MCF 10A (cell line): ENCODE measurements around the gene PRAMEF8. TPM values are rescaled to one million over a fixed set of nuclear protein-coding genes. Genes with fewer than 3 reads are reported as not detected.
"Not testable (repeated sequence)": the region's sequence is repeated elsewhere in the genome, so short reads cannot be mapped to it uniquely, and the experiment has no call there.

ENCODE experiments used
- Bru-seq: library from RNA; stranded (reverse); fragments of 400-500 nt; gene quantifications from one replicate; lab custom pipeline; 2021; lab: Mats Ljungman, UMichigan
- BruChase-seq, 2 experiments: library from RNA; stranded (reverse); fragments of 400-500 nt; gene quantifications; one replicate each; lab custom pipeline; 2021; lab: Mats Ljungman, UMichigan
- BruUV-seq: library from RNA; stranded (reverse); fragments of 400-500 nt; replicated peaks from 2 replicates; lab custom pipeline; 2021; lab: Mats Ljungman, UMichigan
- CTCF ChIA-PET: fragments of 300-600 bp; sonication (Branson Sonifier 250); formaldehyde crosslinking; extraction: SDS; loops from one replicate; lab custom pipeline; 2021; ENCODE audit warnings: antibody characterized with exemption, inconsistent platforms; lab: Yijun Ruan, JAX
- POLR2A ChIA-PET: fragments of 300-600, 350-650 bp; sonication (Branson Sonifier 250); formaldehyde crosslinking; extraction: SDS; loops from one replicate; lab custom pipeline; 2020; ENCODE audit warnings: antibody characterized with exemption, inconsistent platforms; lab: Yijun Ruan, JAX
- DNase-seq: peaks from one replicate; pipeline ENCODE4 v3.0.0-alpha.2; 2018; ENCODE audit not compliant: unreplicated experiment
- H3K27ac Mint-ChIP-seq: one replicate; pipeline ENCODE4 v1.8.0; 2022; ENCODE audit warnings: mild to moderate bottlenecking, low read depth, mixed read lengths; ENCODE audit not compliant: unreplicated experiment
- H3K27me3 Mint-ChIP-seq: one replicate; pipeline ENCODE4 v1.8.0; 2022; ENCODE audit warnings: mixed read lengths; ENCODE audit not compliant: insufficient read depth, unreplicated experiment
- H3K36me3 Mint-ChIP-seq: one replicate; pipeline ENCODE4 v1.8.0; 2022; ENCODE audit warnings: mild to moderate bottlenecking, moderate library complexity, mixed read lengths; ENCODE audit not compliant: insufficient read depth, unreplicated experiment
- H3K4me1 Mint-ChIP-seq: one replicate; pipeline ENCODE4 v1.8.0; 2022; ENCODE audit warnings: mixed read lengths; ENCODE audit not compliant: insufficient read depth, unreplicated experiment
- H3K4me3 Mint-ChIP-seq: one replicate; pipeline ENCODE4 v1.8.0; 2022; ENCODE audit warnings: mild to moderate bottlenecking, moderate library complexity, mixed read lengths; ENCODE audit not compliant: unreplicated experiment
- H3K9me3 Mint-ChIP-seq: one replicate; pipeline ENCODE4 v1.8.0; 2022; ENCODE audit warnings: mixed read lengths; ENCODE audit not compliant: unreplicated experiment
- intact Hi-C: fragments of 100-400 bp; cut with micrococcal nuclease; formaldehyde crosslinking; loops from 2 replicates; pipeline ENCODE4 v1.14.1; 2022
- long read RNA-seq: library from polyadenylated mRNA; stranded (forward); transcript quantifications from one replicate; pipeline ENCODE4 v2.0.0, GENCODE V29; 2022
- total RNA-seq: library from RNA; stranded (reverse); gene quantifications from 2 replicates; pipeline ENCODE4 v1.2.3, GENCODE V29; 2022

The PRAMEF8 gene
- not detected in 2 replicates for total RNA-seq
- Bru-seq, nascent RNA = not detected
- not detected for BruChase-seq, experiment 1, labeled RNA remaining after a 6-hour chase
- BruChase-seq, experiment 2, labeled RNA remaining after a 2-hour chase = not detected
- long read RNA-seq = 0 reads

GRCh38 chr1:13285037-13285436 is at the start of gene PRAMEF8:
PRAMEF8 (minus strand) TSS chr1:13285137; CDS start chr1:13284091, 1,046 bp downstream.
- DNase-seq, H3K9me3 Mint-ChIP-seq, CTCF ChIA-PET, H3K27ac Mint-ChIP-seq, BruUV-seq, POLR2A ChIA-PET, H3K4me1 Mint-ChIP-seq, H3K27me3 Mint-ChIP-seq, H3K4me3 Mint-ChIP-seq, intact Hi-C loops, H3K36me3 Mint-ChIP-seq: not testable (repeated sequence)

- peaks cover 18% of the 10 kb centered on the region for H3K27me3 Mint-ChIP-seq
- POLR2A ChIA-PET, intact Hi-C loops, CTCF ChIA-PET, BruUV-seq, H3K36me3 Mint-ChIP-seq, DNase-seq, H3K9me3 Mint-ChIP-seq, H3K27ac Mint-ChIP-seq, H3K4me1 Mint-ChIP-seq, H3K4me3 Mint-ChIP-seq: not testable (repeated sequence)
Measured at GRCh38 chr1:13315281-13315680, 30.3 kb upstream of the PRAMEF8 start, which contains the start of gene PRAMEF15. PRAMEF15 (plus strand) TSS chr1:13315581; CDS start chr1:13318408, 2,827 bp downstream.

- H3K27ac Mint-ChIP-seq, DNase-seq, intact Hi-C loops, H3K4me1 Mint-ChIP-seq, CTCF ChIA-PET, BruUV-seq, H3K4me3 Mint-ChIP-seq, H3K36me3 Mint-ChIP-seq, H3K9me3 Mint-ChIP-seq, H3K27me3 Mint-ChIP-seq, POLR2A ChIA-PET: not testable (repeated sequence)
Measured at GRCh38 chr1:13303239-13303638, 18.3 kb upstream of the PRAMEF8 start, which contains the start of gene PRAMEF33. PRAMEF33 (plus strand) TSS chr1:13303539; CDS start chr1:13305955, 2,416 bp downstream.

GRCh38 chr1:13302197-13302596 is 17.3 kb upstream of the PRAMEF8 start:
- H3K27me3 Mint-ChIP-seq, DNase-seq, H3K36me3 Mint-ChIP-seq, H3K4me1 Mint-ChIP-seq, CTCF ChIA-PET, H3K27ac Mint-ChIP-seq, H3K4me3 Mint-ChIP-seq, intact Hi-C loops, BruUV-seq, H3K9me3 Mint-ChIP-seq, POLR2A ChIA-PET: not testable (repeated sequence)

GRCh38 chr1:13298699-13299098 is 13.8 kb upstream of the PRAMEF8 start:
- H3K36me3 Mint-ChIP-seq, CTCF ChIA-PET, BruUV-seq: not testable (repeated sequence)

GRCh38 chr1:13297216-13297931 is 12.4 kb upstream of the PRAMEF8 start:
- H3K4me3 Mint-ChIP-seq, H3K9me3 Mint-ChIP-seq, H3K4me1 Mint-ChIP-seq, DNase-seq, H3K27me3 Mint-ChIP-seq, POLR2A ChIA-PET, H3K27ac Mint-ChIP-seq, H3K36me3 Mint-ChIP-seq, CTCF ChIA-PET, intact Hi-C loops, BruUV-seq: not testable (repeated sequence)

More at GRCh38 chr1:13298699-13299098, 13.8 kb upstream of the PRAMEF8 start:
- DNase-seq, H3K4me1 Mint-ChIP-seq, H3K9me3 Mint-ChIP-seq, POLR2A ChIA-PET, H3K27ac Mint-ChIP-seq, H3K27me3 Mint-ChIP-seq, intact Hi-C loops, H3K4me3 Mint-ChIP-seq: not testable (repeated sequence)

- intact Hi-C loops, DNase-seq, CTCF ChIA-PET, H3K4me3 Mint-ChIP-seq, H3K27me3 Mint-ChIP-seq, POLR2A ChIA-PET, H3K9me3 Mint-ChIP-seq, BruUV-seq, H3K4me1 Mint-ChIP-seq, H3K36me3 Mint-ChIP-seq, H3K27ac Mint-ChIP-seq: not testable (repeated sequence)
Measured at GRCh38 chr1:13289030-13289429, 4.1 kb upstream of the PRAMEF8 start.

GRCh38 chr1:13279617-13280016 is 5.3 kb downstream of the PRAMEF8 start:
- BruUV-seq, H3K27ac Mint-ChIP-seq, H3K9me3 Mint-ChIP-seq, H3K4me1 Mint-ChIP-seq, intact Hi-C loops, DNase-seq, POLR2A ChIA-PET, H3K36me3 Mint-ChIP-seq, H3K27me3 Mint-ChIP-seq, H3K4me3 Mint-ChIP-seq, CTCF ChIA-PET: not testable (repeated sequence)

- H3K4me3 Mint-ChIP-seq, DNase-seq, H3K27me3 Mint-ChIP-seq, CTCF ChIA-PET, H3K27ac Mint-ChIP-seq, intact Hi-C loops, H3K9me3 Mint-ChIP-seq, H3K4me1 Mint-ChIP-seq, BruUV-seq, POLR2A ChIA-PET, H3K36me3 Mint-ChIP-seq: not testable (repeated sequence)
Measured at GRCh38 chr1:13277016-13277415, 7.9 kb downstream of the PRAMEF8 start.
